GM18907 (cell line): ENCODE measurements around the gene AGBL4.
"Not testable (repeated sequence)": the region's sequence is repeated elsewhere in the genome, so short reads cannot be mapped to it uniquely, and the experiment has no call there.

Source experiments
- ATAC-seq: cut with Tn5 transposase; IDR thresholded peaks from one replicate; pipeline ENCODE4 v1.9.1; 2021; ENCODE audit warnings: mild to moderate bottlenecking, moderate library complexity; ENCODE audit not compliant: unreplicated experiment

Gene AGBL4

GRCh38 chr1:49051647-49052046 is 972.1 kb downstream of the AGBL4 start:
- no peak for ATAC-seq

GRCh38 chr1:49050041-49050440 is 973.7 kb downstream of the AGBL4 start:
- ATAC-seq = no peak

GRCh38 chr1:49048188-49048587 is 975.6 kb downstream of the AGBL4 start:
- no peak for ATAC-seq

- ATAC-seq = no peak
Observed at GRCh38 chr1:49046305-49046704, 977.4 kb downstream of the AGBL4 start.

- ATAC-seq = no peak
Observed at GRCh38 chr1:49045371-49045770, 978.4 kb downstream of the AGBL4 start.

- ATAC-seq = no peak
Observed at GRCh38 chr1:49036700-49037099, 987.1 kb downstream of the AGBL4 start.

- ATAC-seq = no peak
Observed at GRCh38 chr1:49028396-49028795, 995.4 kb downstream of the AGBL4 start.

GRCh38 chr1:49026230-49026811 is 997.4 kb downstream of the AGBL4 start:
- no peak for ATAC-seq

GRCh38 chr1:49016030-49016977 is 1007.5 kb downstream of the AGBL4 start:
- ATAC-seq = no peak

- no peak for ATAC-seq
Observed at GRCh38 chr1:49013079-49013478, 1010.7 kb downstream of the AGBL4 start.

GRCh38 chr1:49002981-49003380 is 1020.8 kb downstream of the AGBL4 start:
- ATAC-seq = not testable (repeated sequence)

GRCh38 chr1:48999321-48999720 is 1024.4 kb downstream of the AGBL4 start:
- ATAC-seq = no peak

- no peak for ATAC-seq
Observed at GRCh38 chr1:48996311-48996710, 1027.4 kb downstream of the AGBL4 start.

- ATAC-seq = no peak
Observed at GRCh38 chr1:48988633-48989197, 1035.0 kb downstream of the AGBL4 start.

GRCh38 chr1:48979940-48980339 is 1043.8 kb downstream of the AGBL4 start:
- no peak for ATAC-seq

GRCh38 chr1:48978413-48978812 is 1045.3 kb downstream of the AGBL4 start:
- ATAC-seq = no peak

GRCh38 chr1:48977273-48977672 is 1046.5 kb downstream of the AGBL4 start:
- ATAC-seq = no peak

GRCh38 chr1:48969971-48970370 is 1053.8 kb downstream of the AGBL4 start:
- no peak for ATAC-seq

GRCh38 chr1:48967318-48967717 is 1056.4 kb downstream of the AGBL4 start:
- no peak for ATAC-seq

- no peak for ATAC-seq
Observed at GRCh38 chr1:48966583-48966982, 1057.2 kb downstream of the AGBL4 start.

- no peak for ATAC-seq
Observed at GRCh38 chr1:48960320-48960719, 1063.4 kb downstream of the AGBL4 start.

- ATAC-seq = no peak
Observed at GRCh38 chr1:48955774-48956173, 1068.0 kb downstream of the AGBL4 start.
